H1 (cell line): ENCODE data around the gene TMBIM1. TPM values are rescaled to one million over a fixed set of nuclear protein-coding genes. Genes with fewer than 3 reads are reported as not detected.

Source experiments
- BCL11A ChIP-seq, 2 experiments: IDR thresholded peaks; one replicate each; pipeline ENCODE4 v1.6.1; 2011; ENCODE audit warnings: low read depth in 2 of 2, low read length in 2 of 2, mild to moderate bottlenecking in 2 of 2
- polyA plus RNA-seq, 7 experiments: library from polyadenylated mRNA; depleted of rRNA in 3 of 7; stranded (reverse) in 5 of 7; unstranded in 2 of 7; fragments of >200 nt in 5 of 7; fragments of 200-250 nt in 2 of 7; gene quantifications; 1 replicate in 5 of 7; 2 replicates in 1 of 7; 4 replicates in 1 of 7; pipeline versions ENCODE4 v1.2.1 to v1.2.3, GENCODE V29; 2011 to 2013; ENCODE audit warnings: missing spikeins in 2 of 7, mixed read lengths in 2 of 7
- total RNA-seq: library from RNA; stranded (reverse); fragmentation: NEBNext Ultra II Directional; extraction: Animal tissue kit (Norgen Biotek cat#: 25700); gene quantifications from 2 replicates; pipeline ENCODE4 v1.2.1, GENCODE V29; 2021

Gene TMBIM1
- total and polyA plus RNA-seq, 2 of the 8 experiments (the other 6 are each of a cell fraction or from before 2014, with no cell fraction given) = 22.1 to 36.8 TPM

GRCh38 chr2:218261423-218262236 lies 30.7 kb downstream of the TMBIM1 start (continued):
- TF ChIP-seq BCL11A (IDR thresholded peaks at IDR 0.05; ENCODE audit: low read depth in 2 of 2, low read length in 2 of 2) = no peak
